Esophagus squamous epithelium (tissue), 5 donors: ENCODE results near the gene COX8A. TPM values are rescaled to one million over a fixed set of nuclear protein-coding genes. Genes with fewer than 3 reads are reported as not detected.

Experiments used
- DNase-seq: peaks from one replicate; lab custom pipeline; 2025; lab: John Stamatoyannopoulos, UW
- H3K27ac ChIP-seq, 4 donors: fragments of 200-600 bp; sonication (generic); one replicate each; pipeline ENCODE4 v1.5.1; 2016 to 2019; ENCODE audit warnings: mild to moderate bottlenecking in 1 of 4
- H3K27me3 ChIP-seq, 4 donors: fragments of 200-600 bp; sonication (generic); 1 replicate in 3 of 4; 2 replicates in 1 of 4; pipeline versions ENCODE4 v1.5.1 to v1.6.0; 2017 to 2021; ENCODE audit warnings: antibody characterized with exemption in 1 of 4
- H3K36me3 ChIP-seq, 3 donors: fragments of 200-600 bp; sonication (generic); one replicate each; pipeline ENCODE4 v1.5.1; 2016 to 2019
- H3K4me1 ChIP-seq, 3 donors: fragments of 200-600 bp; sonication (generic); one replicate each; pipeline ENCODE4 v1.5.1; 2017 to 2019
- H3K4me3 ChIP-seq, 4 donors: fragments of 200-600 bp; sonication (generic); 1 replicate in 3 of 4; 2 replicates in 1 of 4; pipeline ENCODE4 v1.5.1; 2016 to 2019; ENCODE audit warnings: mild to moderate bottlenecking in 2 of 4, moderate library complexity in 1 of 4
- H3K9me3 ChIP-seq, 3 donors: fragments of 200-600 bp; sonication (generic); one replicate each; pipeline ENCODE4 v1.5.1; 2016 to 2019
- POLR2A ChIP-seq, 4 donors: fragments of 450-650 bp; IDR thresholded peaks; one replicate each; pipeline ENCODE4 v1.6.1; 2017; ENCODE audit warnings: antibody characterized with exemption in 4 of 4, mild to moderate bottlenecking in 4 of 4, moderate library complexity in 3 of 4
- WGBS, 2 donors: methylation state at CpG; one replicate each; pipeline ENCODE4 v1.1.5; 2018; 5-methylcytosine and 5-hydroxymethylcytosine counted together
- intact Hi-C: fragments of 100-400 bp; cut with DNase I; formaldehyde crosslinking; loops from one replicate; pipeline ENCODE4 v1.15.0; 2022
- total RNA-seq, 4 donors: library from RNA; depleted of rRNA; stranded (reverse); fragments of >200 nt; gene quantifications; one replicate each; pipeline ENCODE4 v1.1.0, GENCODE V29; 2016
- TF ChIP-seq, protein P1 (sequence below), 6 experiments: fragments of 450-650 bp in 4 of 6; fragments of 200-600 bp in 2 of 6; sonication (generic) in 2 of 6; IDR thresholded peaks; one replicate each; pipeline ENCODE4 v1.5.1; 2016 to 2019; ENCODE audit warnings: antibody characterized with exemption in 6 of 6, mild to moderate bottlenecking in 4 of 6, moderate library complexity in 4 of 6
- donor health status: DM: yes; HTN: yes; CAD: no.

COX8A gene
- total RNA-seq, 4 donors from 2014 or later = 417 to 745 (median 637) TPM

GRCh38 chr11:64001484-64002420 is 27.3 kb downstream of the COX8A start:
- TF ChIP-seq, protein P1, sequence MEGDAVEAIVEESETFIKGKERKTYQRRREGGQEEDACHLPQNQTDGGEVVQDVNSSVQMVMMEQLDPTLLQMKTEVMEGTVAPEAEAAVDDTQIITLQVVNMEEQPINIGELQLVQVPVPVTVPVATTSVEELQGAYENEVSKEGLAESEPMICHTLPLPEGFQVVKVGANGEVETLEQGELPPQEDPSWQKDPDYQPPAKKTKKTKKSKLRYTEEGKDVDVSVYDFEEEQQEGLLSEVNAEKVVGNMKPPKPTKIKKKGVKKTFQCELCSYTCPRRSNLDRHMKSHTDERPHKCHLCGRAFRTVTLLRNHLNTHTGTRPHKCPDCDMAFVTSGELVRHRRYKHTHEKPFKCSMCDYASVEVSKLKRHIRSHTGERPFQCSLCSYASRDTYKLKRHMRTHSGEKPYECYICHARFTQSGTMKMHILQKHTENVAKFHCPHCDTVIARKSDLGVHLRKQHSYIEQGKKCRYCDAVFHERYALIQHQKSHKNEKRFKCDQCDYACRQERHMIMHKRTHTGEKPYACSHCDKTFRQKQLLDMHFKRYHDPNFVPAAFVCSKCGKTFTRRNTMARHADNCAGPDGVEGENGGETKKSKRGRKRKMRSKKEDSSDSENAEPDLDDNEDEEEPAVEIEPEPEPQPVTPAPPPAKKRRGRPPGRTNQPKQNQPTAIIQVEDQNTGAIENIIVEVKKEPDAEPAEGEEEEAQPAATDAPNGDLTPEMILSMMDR (IDR thresholded peaks at IDR 0.05) = no peak
- no peak for TF ChIP-seq POLR2A (IDR thresholded peaks at IDR 0.05)
- Histone ChIP-seq H3K36me3 (peaks cover 8 to 21% (median 16%) of the 10 kb centered on the region in 3 donors), H3K4me1 (peaks cover 33 to 69% (median 43%) of the 10 kb centered on the region in 3 donors), H3K9me3 (no peaks in the 10 kb centered on the region), H3K27ac (no peak overlapping the region), H3K27me3 (peaks cover 0 to 18% (median 0%) of the 10 kb centered on the region in 4 donors), H3K4me3 (no peak overlapping the region)
- 48 to 58% methylated on average over 11 to 13 of the region's 23 CpGs for WGBS, 2 donors
- DNase-seq = no peak
- intact Hi-C loops = loop anchor here (2.0 kb wide), 1 partner anchor 145 kb away; no protein-coding TSS in a partner anchor

- peaks cover 32 to 66% (median 42%) of the 10 kb centered on the region in 3 donors for H3K4me1 ChIP-seq
- no peaks in the 10 kb centered on the region for H3K36me3 ChIP-seq
- no peak for DNase-seq
- H3K9me3 ChIP-seq = no peaks in the 10 kb centered on the region
- intact Hi-C loops = no loop called here
- peaks cover 0 to 39% (median 0%) of the 10 kb centered on the region in 4 donors for H3K27me3 ChIP-seq
- 70 to 74% methylated on average over 19 to 22 of the region's 23 CpGs for WGBS, 2 donors
- H3K4me3 ChIP-seq = no peak overlapping the region
- no peak for TF ChIP-seq POLR2A (IDR thresholded peaks at IDR 0.05)
- TF ChIP-seq, protein P1 (IDR thresholded peaks at IDR 0.05) = no peak
- no peak overlapping the region for H3K27ac ChIP-seq
Observed at GRCh38 chr11:64003807-64004589, 29.6 kb downstream of the COX8A start.

- no peak overlapping the region for H3K4me3 ChIP-seq
- no peak for DNase-seq
- H3K9me3 ChIP-seq = no peaks in the 10 kb centered on the region
- H3K27me3 ChIP-seq = peaks cover 0 to 39% (median 0%) of the 10 kb centered on the region in 4 donors
- H3K27ac ChIP-seq = no peak overlapping the region
- no peaks in the 10 kb centered on the region for H3K36me3 ChIP-seq
- intact Hi-C loops = no loop called here
- 40 to 60% methylated on average over 1 to 2 of the region's 4 CpGs for WGBS, 2 donors
- peaks cover 26 to 60% (median 36%) of the 10 kb centered on the region in 3 donors for H3K4me1 ChIP-seq
- no peak for TF ChIP-seq POLR2A (IDR thresholded peaks at IDR 0.05)
Observed at GRCh38 chr11:64004590-64004984, 30.2 kb downstream of the COX8A start.

DNA sequence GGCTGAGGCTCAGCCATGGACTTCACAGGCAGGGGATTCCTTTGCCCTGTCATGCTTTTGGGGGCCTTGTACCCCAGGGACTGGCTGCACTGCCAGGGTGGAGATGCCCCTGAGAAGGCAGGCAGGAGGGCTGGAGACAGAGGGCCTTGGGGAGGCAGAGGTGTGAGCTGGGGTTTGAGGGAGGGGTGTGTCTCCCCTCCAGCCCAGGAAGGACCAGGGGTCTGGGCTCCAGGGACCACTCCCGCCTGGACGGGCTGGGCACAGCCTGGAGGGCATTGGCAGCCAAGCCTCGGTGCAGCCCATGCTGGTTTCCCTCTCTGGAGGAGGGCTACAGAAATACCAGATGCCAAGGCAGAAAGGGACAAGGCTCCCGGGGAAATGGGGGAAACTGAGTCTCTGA is 31.3 kb downstream of the COX8A start:
- intact Hi-C loops = no loop called here
- Histone ChIP-seq H3K4me1 (peaks cover 15 to 49% (median 27%) of the 10 kb centered on the region in 3 donors), H3K36me3 (no peaks in the 10 kb centered on the region), H3K27me3 (peaks cover 0 to 38% (median 0%) of the 10 kb centered on the region in 4 donors), H3K27ac (no peak overlapping the region), H3K9me3 (peaks cover 0 to 3% (median 0%) of the 10 kb centered on the region in 3 donors), H3K4me3 (no peak overlapping the region)
- WGBS, 2 donors = 50 to 53% methylated on average over 1 to 2 of the region's 4 CpGs
- no peak for TF ChIP-seq POLR2A (IDR thresholded peaks at IDR 0.05)
- TF ChIP-seq, protein P1 (IDR thresholded peaks at IDR 0.05) = no peak
- no peak for DNase-seq

GRCh38 chr11:64006398-64006797 is 32.0 kb downstream of the COX8A start:
- Histone ChIP-seq H3K27ac (no peak overlapping the region), H3K4me1 (peaks cover 10 to 42% (median 20%) of the 10 kb centered on the region in 3 donors), H3K36me3 (no peaks in the 10 kb centered on the region), H3K9me3 (peaks cover 0 to 3% (median 0%) of the 10 kb centered on the region in 3 donors), H3K4me3 (no peak overlapping the region), H3K27me3 (peaks cover 0 to 36% (median 0%) of the 10 kb centered on the region in 4 donors)
- no peak for DNase-seq
- 27 to 35% methylated on average over 6 to 9 of the region's 12 CpGs for WGBS, 2 donors
- no peak for TF ChIP-seq POLR2A (IDR thresholded peaks at IDR 0.05)
- TF ChIP-seq, protein P1 (IDR thresholded peaks at IDR 0.05) = no peak
- intact Hi-C loops = no loop called here
